ENCODE measurements around the gene GMDS. TPM values are rescaled to one million over a fixed set of nuclear protein-coding genes. Genes with fewer than 3 reads are reported as not detected.
A peak's percentile ranks its signal among the peaks of the same experiment; 100 is the strongest.
"Not testable (repeated sequence)": the region's sequence is repeated elsewhere in the genome, so short reads cannot be mapped to it uniquely, and the experiment has no call there.

The GMDS gene
- polyA plus RNA-seq, 4 donors: 63.3 to 87.8 (median 71.6) TPM

- DNase-seq (ENCODE audit: low read depth in 4 of 4, low spot score in 2 of 4): no peak
Measured at GRCh38 chr6:1708820-1709219, 536.6 kb downstream of the GMDS start.

- peak in 2 of 4 donors; percentile 53 to 78 for DNase-seq (ENCODE audit: low read depth in 4 of 4, low spot score in 2 of 4)
Measured at GRCh38 chr6:1708122-1708521, 537.3 kb downstream of the GMDS start.

- no peak for DNase-seq (ENCODE audit: low read depth in 4 of 4, low spot score in 2 of 4)
Measured at GRCh38 chr6:1705630-1706029, 539.8 kb downstream of the GMDS start.

DNA sequence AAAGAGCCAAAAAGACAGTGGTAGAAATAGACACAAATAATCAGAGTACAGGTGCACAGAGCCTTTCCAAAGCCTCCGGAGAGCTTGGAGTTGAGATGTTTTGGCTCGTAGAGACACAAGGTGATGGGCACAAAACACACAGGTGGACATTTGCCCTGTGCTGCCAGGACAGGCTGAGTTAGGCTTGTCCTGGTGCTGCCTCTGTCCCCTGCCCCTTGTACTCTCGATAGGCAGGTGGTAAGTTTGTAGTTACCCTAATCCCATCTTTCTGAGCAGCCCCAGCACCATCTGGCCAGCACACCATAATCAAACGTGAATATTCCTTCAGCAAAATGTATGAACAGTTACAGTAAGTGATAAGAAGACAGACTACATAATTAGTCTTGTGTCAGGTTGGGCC lies 540.2 kb downstream of the GMDS start:
- no peak for DNase-seq (ENCODE audit: low read depth in 4 of 4, low spot score in 2 of 4)

DNA sequence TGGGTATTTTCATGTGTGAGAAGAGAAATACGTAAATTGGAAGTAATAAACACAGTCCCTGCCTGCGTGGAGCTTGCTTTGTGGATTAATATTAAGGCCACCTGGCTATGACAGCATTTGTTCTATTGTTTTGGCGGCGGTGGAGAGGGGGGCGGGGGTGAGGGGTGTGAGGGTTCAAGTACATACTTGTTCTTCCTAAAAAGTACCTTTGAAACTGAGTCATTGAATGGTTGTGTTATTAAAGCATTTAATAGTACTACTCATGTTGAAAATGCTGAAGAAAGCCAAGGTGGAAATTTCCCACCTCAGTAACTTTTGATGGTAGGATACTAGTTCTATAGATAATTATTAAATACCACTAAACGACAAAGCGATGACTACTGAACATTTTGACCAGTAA lies 540.7 kb downstream of the GMDS start:
- DNase-seq (ENCODE audit: low read depth in 4 of 4, low spot score in 2 of 4): no peak

- no peak for DNase-seq (ENCODE audit: low read depth in 4 of 4, low spot score in 2 of 4)
Measured at GRCh38 chr6:1703923-1704322, 541.5 kb downstream of the GMDS start.

DNA sequence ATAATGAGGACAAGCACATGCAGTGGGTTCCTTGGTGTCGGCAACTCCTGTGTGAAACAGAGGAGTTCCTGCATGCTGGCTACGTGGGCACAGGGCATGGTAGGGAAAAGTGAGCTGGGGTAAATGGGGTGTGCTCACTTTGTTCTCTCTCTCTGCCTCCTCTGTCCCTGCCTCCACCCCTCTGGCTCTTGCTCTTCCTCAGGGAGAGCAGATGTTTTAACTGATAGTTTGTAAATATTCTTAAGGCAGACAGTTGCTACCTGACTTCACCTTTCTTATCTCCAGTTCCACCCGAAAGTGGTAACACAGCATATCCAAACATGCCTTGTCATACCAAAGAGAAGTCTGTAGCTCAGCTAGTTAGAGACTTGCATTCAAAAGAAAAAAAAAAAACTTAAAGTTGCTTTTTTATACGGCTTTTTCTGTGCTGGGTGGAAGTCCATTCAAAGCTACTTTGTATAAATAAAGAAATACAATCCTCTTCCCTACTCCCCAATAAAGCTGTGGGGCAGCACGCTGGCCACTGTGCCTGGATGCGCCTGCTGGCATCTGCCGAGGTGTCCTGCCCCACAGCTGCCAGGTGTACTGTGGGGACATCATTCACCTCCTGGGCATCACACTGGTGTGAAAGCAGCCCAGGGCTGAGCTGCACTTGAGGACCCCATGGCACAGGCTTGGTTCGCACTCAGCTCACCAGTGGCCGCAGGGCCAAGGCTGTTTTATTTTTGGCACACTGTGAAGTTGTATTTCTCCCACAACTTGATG lies 542.1 kb downstream of the GMDS start:
- no peak for DNase-seq (ENCODE audit: low read depth in 4 of 4, low spot score in 2 of 4)

DNA sequence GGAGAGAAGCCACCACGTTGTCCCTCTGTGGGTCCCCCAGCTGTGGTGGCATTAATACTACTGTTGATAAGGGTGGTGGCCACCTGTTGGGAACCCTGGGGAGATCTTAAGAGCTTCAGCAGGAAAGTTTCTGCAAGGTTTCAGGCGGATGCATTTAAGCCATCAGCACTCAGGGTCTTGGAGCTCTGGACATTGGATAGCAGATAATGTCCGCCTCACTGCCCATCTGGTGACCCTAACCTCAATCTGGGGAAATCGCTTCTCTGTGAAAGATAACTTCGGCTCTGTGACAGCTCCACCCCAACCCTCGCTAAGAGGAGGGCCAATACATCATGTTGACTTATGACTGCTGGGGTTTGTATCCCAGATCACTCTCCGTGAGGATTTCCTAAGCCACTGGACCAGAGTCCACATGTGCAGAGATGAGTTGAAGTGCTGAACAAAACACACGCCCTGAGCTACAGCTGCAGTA lies 542.8 kb downstream of the GMDS start:
- DNase-seq (ENCODE audit: low read depth in 4 of 4, low spot score in 2 of 4): no peak

DNA sequence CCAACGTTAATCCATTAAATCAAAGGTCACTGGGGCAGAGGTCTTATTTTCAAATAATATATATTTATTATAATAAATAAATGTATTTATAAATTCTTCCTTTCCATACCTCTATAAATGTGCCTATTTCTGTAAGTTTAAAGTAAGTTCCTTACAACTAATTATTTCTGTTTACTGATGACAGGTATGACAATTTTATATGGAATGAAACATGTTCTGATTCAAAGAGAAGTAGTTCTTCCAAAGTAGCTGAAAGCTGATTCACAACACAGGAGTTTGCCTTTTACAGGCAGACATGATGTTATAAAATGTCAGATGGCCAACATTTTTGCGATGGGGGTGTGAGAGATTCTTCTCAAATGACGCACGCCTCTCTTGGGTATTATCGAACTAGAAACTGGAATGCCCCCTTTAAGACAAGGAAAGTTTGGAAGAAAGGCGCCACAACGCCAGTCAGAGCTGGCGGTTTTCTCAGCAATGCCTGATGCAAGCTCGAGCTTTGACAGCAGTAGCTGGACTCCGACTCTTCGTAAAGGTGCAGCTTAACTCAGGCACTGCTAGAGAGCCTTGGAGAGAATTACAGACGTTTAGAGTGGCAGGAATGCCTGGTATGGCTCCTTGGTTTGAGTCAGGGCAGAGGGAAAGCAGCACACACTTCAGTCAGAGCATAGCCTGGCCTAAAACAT lies 543.6 kb downstream of the GMDS start:
- no peak for DNase-seq (ENCODE audit: low read depth in 4 of 4, low spot score in 2 of 4)

- no peak for DNase-seq (ENCODE audit: low read depth in 4 of 4, low spot score in 2 of 4)
Measured at GRCh38 chr6:1700278-1700967, 545.0 kb downstream of the GMDS start.

GRCh38 chr6:1698527-1698926 lies 546.9 kb downstream of the GMDS start:
- no peak for DNase-seq (ENCODE audit: low read depth in 4 of 4, low spot score in 2 of 4)

DNA sequence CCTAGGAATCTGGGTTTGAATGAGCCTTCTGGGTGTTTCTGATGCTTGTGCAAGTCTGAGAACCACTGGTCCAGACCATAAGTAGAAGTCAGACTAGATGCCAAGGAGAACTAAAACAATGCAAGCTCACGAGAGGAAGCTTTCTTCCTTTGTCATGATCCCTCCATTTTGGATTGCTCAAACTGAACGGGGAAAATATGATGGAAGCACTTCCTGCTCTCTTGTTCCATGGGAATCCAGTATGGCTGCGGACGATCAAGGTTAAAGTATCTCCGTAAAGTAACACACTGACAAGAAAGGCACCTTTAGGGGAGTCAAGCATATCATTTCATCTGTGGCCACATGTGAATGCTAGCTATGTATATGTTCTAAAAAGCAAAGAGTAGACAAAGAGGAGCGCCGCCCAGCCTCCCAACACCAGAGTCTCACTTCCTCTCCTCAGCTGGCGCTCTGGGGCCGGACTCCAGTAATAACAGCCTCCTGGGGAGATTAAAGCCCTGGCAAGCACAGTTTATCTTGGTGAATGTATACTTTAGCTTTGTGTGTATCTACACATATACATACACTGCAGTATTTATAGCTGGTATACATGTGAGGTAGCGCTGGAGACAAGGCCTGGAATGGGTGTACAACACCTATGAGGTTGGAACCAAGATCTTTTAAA lies 547.6 kb downstream of the GMDS start:
- no peak for DNase-seq (ENCODE audit: low read depth in 4 of 4, low spot score in 2 of 4)

DNA sequence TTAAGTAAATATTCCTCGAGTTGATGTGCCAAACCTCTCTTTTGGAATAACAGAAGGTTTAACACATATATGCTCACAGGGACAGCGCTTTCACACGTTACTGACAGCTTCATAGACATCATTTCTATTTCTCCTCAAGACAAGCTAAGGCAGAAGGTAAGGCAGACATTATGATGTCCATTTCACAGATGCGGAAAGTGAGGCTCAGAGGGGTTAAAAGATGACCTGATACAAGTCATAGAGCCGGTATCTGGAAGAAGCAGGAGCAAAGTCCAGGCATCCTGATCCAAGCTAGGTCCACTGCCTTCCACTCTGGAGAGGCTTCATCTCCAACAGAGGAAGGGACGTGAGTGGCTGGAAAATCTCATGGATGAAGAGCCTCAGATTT lies 548.9 kb downstream of the GMDS start:
- no peak for DNase-seq (ENCODE audit: low read depth in 4 of 4, low spot score in 2 of 4)

DNA sequence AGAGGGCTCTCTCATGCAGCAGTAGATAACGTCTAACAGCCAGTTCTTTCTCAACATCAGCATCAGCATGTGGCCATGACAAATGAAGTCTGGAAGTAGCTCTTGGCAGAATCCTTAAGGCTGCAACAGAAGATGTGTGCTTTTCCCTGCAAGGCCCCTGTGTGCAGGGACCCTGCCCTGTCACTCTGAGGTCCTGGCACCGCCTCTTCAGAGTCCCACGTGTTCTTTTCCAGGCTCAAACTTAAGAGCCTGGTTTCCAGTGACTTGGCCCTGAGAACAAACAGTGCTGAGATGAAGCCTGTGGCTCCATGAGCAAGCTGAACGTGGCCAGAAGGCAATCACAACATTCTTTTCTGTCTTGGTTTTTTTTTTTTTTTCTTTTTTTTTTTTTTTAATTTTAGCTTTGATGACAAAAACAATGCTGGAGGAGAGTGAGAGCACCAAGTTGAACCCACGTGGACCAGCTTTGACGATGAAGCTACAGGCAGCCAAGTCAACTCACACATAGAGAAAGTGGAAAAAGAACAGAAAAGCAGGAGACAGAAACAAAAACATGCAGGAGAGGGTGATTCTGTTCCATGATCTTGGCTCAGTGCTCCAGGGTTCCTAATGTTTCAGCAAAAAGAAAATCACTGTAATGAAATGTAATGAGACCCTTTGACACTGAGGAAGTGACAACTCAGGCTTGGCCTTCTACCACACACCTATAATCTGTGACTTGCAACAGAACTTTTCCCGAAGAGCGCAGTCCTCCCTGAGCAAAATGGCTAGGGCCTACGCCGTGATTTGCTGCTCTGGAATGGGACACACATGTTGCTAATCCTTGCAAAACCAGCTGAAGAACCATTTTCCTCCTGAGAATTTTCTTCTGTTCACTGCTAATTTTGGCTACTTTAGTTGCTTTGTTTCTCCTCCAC lies 549.6 kb downstream of the GMDS start:
- no peak for DNase-seq (ENCODE audit: low read depth in 4 of 4, low spot score in 2 of 4)

DNA sequence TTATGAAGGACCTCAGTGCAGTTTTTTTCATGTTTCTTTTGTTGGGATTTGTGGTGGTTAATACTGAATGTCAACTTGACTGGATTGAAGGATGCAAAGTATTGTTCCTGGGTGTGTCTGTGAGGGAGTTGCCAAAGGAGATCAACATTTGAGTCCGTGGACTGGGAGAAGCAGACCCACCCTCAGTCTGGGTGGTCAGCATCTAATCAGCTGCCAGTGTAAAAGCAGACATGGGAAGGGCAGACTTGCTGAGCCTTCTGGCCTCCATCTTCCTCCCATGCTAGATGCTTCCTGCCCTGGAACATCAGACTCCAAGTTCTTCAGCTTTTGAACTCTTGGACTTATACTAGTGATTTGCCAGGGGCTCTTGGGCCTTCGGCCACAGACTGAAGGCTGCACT lies 553.6 kb downstream of the GMDS start:
- DNase-seq (ENCODE audit: low read depth in 4 of 4, low spot score in 2 of 4): not testable (repeated sequence)

- not testable (repeated sequence) for DNase-seq (ENCODE audit: low read depth in 4 of 4, low spot score in 2 of 4)
Measured at GRCh38 chr6:1690656-1691055, 554.7 kb downstream of the GMDS start.

GRCh38 chr6:1689141-1689540 lies 556.3 kb downstream of the GMDS start:
- no peak for DNase-seq (ENCODE audit: low read depth in 4 of 4, low spot score in 2 of 4)

DNA sequence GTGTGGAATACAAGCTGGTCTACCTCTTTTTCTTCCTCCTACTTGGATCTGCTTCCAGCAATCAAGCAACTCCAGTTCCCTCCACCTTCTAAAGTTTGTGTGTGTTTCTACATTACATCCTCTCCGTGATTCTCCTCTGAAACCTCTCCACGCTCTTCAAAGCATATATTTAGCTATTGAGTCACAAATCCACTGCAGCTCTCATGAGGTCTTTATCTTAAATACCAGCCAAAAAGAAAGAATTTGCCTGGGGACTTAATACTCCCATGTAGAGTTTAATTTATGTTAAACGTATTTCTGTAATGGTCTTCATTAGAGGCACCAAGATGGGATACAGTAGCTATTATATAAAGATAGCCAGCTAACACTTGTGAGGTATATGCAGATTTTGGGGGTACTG lies 557.0 kb downstream of the GMDS start:
- DNase-seq (ENCODE audit: low read depth in 4 of 4, low spot score in 2 of 4): no peak

DNA sequence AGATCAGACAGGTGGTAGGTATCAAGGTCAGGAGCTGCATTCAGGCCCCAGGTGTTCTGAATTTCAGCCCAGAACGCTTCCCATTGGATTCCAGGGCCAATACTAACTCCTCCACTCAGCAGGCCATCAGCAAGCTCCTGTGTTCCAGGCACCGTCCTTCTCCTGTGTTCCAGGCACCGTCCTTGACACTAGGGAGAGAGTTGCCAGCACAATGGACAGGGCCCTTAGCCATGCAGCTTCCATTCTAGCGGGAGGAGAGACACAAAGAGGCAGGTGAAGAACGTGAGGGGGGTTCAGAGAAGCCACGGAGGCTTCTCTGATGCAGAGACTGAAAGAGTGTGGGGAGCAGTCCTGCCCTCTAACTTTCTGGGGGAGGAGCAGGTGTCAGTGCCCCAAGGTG lies 558.0 kb downstream of the GMDS start:
- DNase-seq (ENCODE audit: low read depth in 4 of 4, low spot score in 2 of 4): no peak

All from left renal cortex interstitium (tissue), 4 donors.